ENCODE measurements around the gene FOXP2. TPM values are rescaled to one million over a fixed set of nuclear protein-coding genes. Genes with fewer than 3 reads are reported as not detected.
A peak's percentile ranks its signal among the peaks of the same experiment; 100 is the strongest.

The FOXP2 gene
- total and polyA plus RNA-seq, 2 donors (not counting 3 experiments of a cell fraction or from before 2014, with no cell fraction given) = 0.37 to 2.7 TPM

DNA sequence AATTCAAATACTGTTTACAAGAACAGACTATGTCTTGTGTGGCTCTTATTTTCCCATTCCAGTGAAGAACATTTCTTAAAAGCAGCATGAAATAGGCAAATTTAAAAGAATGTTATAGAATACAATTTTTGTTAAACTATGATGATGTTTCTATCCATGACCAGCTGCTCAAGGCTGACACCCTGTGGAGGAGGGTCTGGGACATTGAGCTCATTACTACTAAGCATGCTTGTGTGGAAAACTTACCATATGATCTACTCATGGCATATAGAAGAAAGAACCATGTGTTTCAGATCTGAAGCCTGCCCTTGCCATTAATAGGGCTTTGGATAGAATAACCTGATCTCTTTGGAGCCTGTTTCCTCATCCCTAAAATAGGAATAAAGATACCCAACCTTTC lies 125.0 kb downstream of the FOXP2 start:
- no peak overlapping the region for H2AFZ ChIP-seq (ENCODE audit: low read depth, low read length)
- H3K36me3 ChIP-seq (ENCODE audit: control insufficient read depth in 2 of 2, extremely low read depth in 1 of 2, insufficient read depth in 2 of 2, low read length in 2 of 2) = no peaks in the 10 kb centered on the region
- dilution Hi-C loops (cut with MboI; ENCODE audit: extremely low pct_ligation_motif_present, low sequenced_read_pairs) (no loop called here), intact Hi-C loops (cut with micrococcal nuclease) (loop anchor here (1.0 kb wide), 3 partner anchors 113 to 457 kb away; no protein-coding TSS in a partner anchor)
- TF ChIP-seq CTCF (IDR thresholded peaks at IDR 0.05; ENCODE audit: extremely low read depth in 1 of 2, insufficient read depth in 1 of 2, low read depth in 1 of 2, low read length in 2 of 2) = peak in 1 of 2 donors; percentile 43
- TF ChIP-seq EZH2 (IDR thresholded peaks at IDR 0.05; ENCODE audit: borderline replicate concordance, low read depth, low read length, severe bottlenecking) = no peak
- H3K79me2 ChIP-seq (ENCODE audit: control insufficient read depth, insufficient read depth, low read length) = no peaks in the 10 kb centered on the region
- H3K4me3 ChIP-seq (replicated peaks in 1 of 3; ENCODE audit: insufficient read depth in 1 of 3, low read depth in 1 of 3, low read length in 3 of 3) = no peak overlapping the region
- H3K9me3 ChIP-seq (replicated peaks; ENCODE audit: control insufficient read depth, insufficient read depth, low read length) = no peaks in the 10 kb centered on the region
- no peaks in the 10 kb centered on the region for H4K20me1 ChIP-seq (replicated peaks; ENCODE audit: control insufficient read depth, extremely low read depth, insufficient read depth, low read length)
- peak; percentile 53 for DNase-seq (ENCODE audit: low read depth, low spot score)
- CTCF ChIA-PET = interaction anchor here (0.6 to 6.9 kb wide), 39 partner anchors 9 to 1370 kb away, joined by 3 to 255 read pairs (median 4); partner anchors contain the start of gene FOXP2
- FAIRE-seq = no peak
- no peaks in the 10 kb centered on the region for H3K9me1 ChIP-seq (replicated peaks; ENCODE audit: control insufficient read depth, extremely low read depth, insufficient read depth, low read length)
- H3K9ac ChIP-seq (replicated peaks; ENCODE audit: extremely low read depth, insufficient read depth, low read length) = no peak overlapping the region
- H3K4me1 ChIP-seq (ENCODE audit: control insufficient read depth, extremely low read depth, insufficient read depth, low read length) = no peaks in the 10 kb centered on the region
- POLR2A ChIA-PET = no interaction called here
- no TSS peak for BruUV-seq (replicated peaks)
- no peaks in the 10 kb centered on the region for H3K27me3 ChIP-seq (ENCODE audit: control insufficient read depth in 2 of 2, insufficient read depth in 2 of 2, low read length in 2 of 2)
- no peak overlapping the region for H3K27ac ChIP-seq (ENCODE audit: insufficient read depth, low read depth, low read length)
- H3K4me2 ChIP-seq (ENCODE audit: insufficient read depth, low read length) = no peak overlapping the region

DNA sequence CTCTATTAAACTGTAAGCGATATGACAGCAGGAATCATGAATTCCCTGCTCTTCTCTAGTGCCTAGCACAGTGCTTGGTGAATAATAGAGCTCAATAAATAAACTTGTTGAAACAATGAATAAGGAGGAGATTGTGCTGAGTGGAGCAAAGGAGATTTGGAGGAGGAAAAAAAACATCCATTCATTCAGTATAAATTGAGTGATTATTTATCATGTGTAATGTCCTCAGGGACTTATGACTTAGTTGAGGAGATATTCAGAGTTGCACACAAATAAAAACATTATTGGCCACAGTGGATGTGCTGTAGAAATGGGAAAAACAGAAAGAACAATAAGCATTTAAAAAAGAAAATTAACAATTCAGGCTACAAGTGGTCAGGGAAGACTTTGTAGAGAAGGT lies 125.7 kb downstream of the FOXP2 start:
- H3K9me1 ChIP-seq (replicated peaks; ENCODE audit: control insufficient read depth, extremely low read depth, insufficient read depth, low read length) = no peaks in the 10 kb centered on the region
- no peak overlapping the region for H3K4me3 ChIP-seq (replicated peaks in 1 of 3; ENCODE audit: insufficient read depth in 1 of 3, low read depth in 1 of 3, low read length in 3 of 3)
- no peak for TF ChIP-seq MYC (IDR thresholded peaks at IDR 0.05; ENCODE audit: low read depth, low read length)
- no peak for TF ChIP-seq GATA2 (IDR thresholded peaks at IDR 0.05; ENCODE audit: insufficient read depth, insufficient read length, low read depth, low read length)
- no peak for TF ChIP-seq JUN (IDR thresholded peaks at IDR 0.05; ENCODE audit: borderline replicate concordance, insufficient read depth, insufficient read length, low read depth)
- TF ChIP-seq, protein P1, sequence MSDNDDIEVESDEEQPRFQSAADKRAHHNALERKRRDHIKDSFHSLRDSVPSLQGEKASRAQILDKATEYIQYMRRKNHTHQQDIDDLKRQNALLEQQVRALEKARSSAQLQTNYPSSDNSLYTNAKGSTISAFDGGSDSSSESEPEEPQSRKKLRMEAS (IDR thresholded peaks at IDR 0.05; ENCODE audit: insufficient read depth, insufficient read length) = no peak
- TF ChIP-seq POLR2AphosphoS5 (IDR thresholded peaks at IDR 0.05; ENCODE audit: insufficient read depth, low read depth, low read length) = no peak
- TF ChIP-seq CTCF (IDR thresholded peaks at IDR 0.05; ENCODE audit: extremely low read depth in 1 of 2, insufficient read depth in 1 of 2, low read depth in 1 of 2, low read length in 2 of 2) = no peak
- TF ChIP-seq POLR2A (IDR thresholded peaks at IDR 0.05; ENCODE audit: low read depth, low read length) = no peak
- no peak for TF ChIP-seq FOS (IDR thresholded peaks at IDR 0.05; ENCODE audit: borderline replicate concordance, insufficient read depth, low read length)
- no peak for TF ChIP-seq EZH2 (IDR thresholded peaks at IDR 0.05; ENCODE audit: borderline replicate concordance, low read depth, low read length, severe bottlenecking)
- CTCF ChIA-PET = interaction anchor here (0.8 to 6.9 kb wide), 11 partner anchors 8 to 1370 kb away, joined by 3 to 255 read pairs (median 8); partner anchors contain the start of gene FOXP2
- POLR2A ChIA-PET = no interaction called here
- no peak overlapping the region for H3K9ac ChIP-seq (replicated peaks; ENCODE audit: extremely low read depth, insufficient read depth, low read length)
- DNase-seq (ENCODE audit: low read depth, low spot score) = no peak
- no peak overlapping the region for H2AFZ ChIP-seq (ENCODE audit: low read depth, low read length)
- H3K27ac ChIP-seq (ENCODE audit: insufficient read depth, low read depth, low read length) = no peak overlapping the region
- intact Hi-C loops (cut with micrococcal nuclease) (no loop called here), dilution Hi-C loops (cut with MboI; ENCODE audit: extremely low pct_ligation_motif_present, low sequenced_read_pairs) (no loop called here)
- no peaks in the 10 kb centered on the region for H4K20me1 ChIP-seq (replicated peaks; ENCODE audit: control insufficient read depth, extremely low read depth, insufficient read depth, low read length)
- H3K27me3 ChIP-seq (ENCODE audit: control insufficient read depth in 2 of 2, insufficient read depth in 2 of 2, low read length in 2 of 2) = no peaks in the 10 kb centered on the region
- BruUV-seq (replicated peaks) = no TSS peak
- no peak overlapping the region for H3K4me2 ChIP-seq (ENCODE audit: insufficient read depth, low read length)
- FAIRE-seq = no peak
- no peaks in the 10 kb centered on the region for H3K4me1 ChIP-seq (ENCODE audit: control insufficient read depth, extremely low read depth, insufficient read depth, low read length)
- no peaks in the 10 kb centered on the region for H3K36me3 ChIP-seq (ENCODE audit: control insufficient read depth in 2 of 2, extremely low read depth in 1 of 2, insufficient read depth in 2 of 2, low read length in 2 of 2)
- no peaks in the 10 kb centered on the region for H3K9me3 ChIP-seq (replicated peaks; ENCODE audit: control insufficient read depth, insufficient read depth, low read length)
- no peaks in the 10 kb centered on the region for H3K79me2 ChIP-seq (ENCODE audit: control insufficient read depth, insufficient read depth, low read length)

Measured in endothelial cell of umbilical vein (primary cell).